HG03095 (cell line): ENCODE measurements around the gene CDYL.

Experiments used
- ATAC-seq: cut with Tn5 transposase; IDR thresholded peaks from one replicate; pipeline ENCODE4 v1.9.1; 2021; ENCODE audit warnings: moderate library complexity; ENCODE audit not compliant: unreplicated experiment

Gene CDYL, protein sequence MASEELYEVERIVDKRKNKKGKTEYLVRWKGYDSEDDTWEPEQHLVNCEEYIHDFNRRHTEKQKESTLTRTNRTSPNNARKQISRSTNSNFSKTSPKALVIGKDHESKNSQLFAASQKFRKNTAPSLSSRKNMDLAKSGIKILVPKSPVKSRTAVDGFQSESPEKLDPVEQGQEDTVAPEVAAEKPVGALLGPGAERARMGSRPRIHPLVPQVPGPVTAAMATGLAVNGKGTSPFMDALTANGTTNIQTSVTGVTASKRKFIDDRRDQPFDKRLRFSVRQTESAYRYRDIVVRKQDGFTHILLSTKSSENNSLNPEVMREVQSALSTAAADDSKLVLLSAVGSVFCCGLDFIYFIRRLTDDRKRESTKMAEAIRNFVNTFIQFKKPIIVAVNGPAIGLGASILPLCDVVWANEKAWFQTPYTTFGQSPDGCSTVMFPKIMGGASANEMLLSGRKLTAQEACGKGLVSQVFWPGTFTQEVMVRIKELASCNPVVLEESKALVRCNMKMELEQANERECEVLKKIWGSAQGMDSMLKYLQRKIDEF

DNA sequence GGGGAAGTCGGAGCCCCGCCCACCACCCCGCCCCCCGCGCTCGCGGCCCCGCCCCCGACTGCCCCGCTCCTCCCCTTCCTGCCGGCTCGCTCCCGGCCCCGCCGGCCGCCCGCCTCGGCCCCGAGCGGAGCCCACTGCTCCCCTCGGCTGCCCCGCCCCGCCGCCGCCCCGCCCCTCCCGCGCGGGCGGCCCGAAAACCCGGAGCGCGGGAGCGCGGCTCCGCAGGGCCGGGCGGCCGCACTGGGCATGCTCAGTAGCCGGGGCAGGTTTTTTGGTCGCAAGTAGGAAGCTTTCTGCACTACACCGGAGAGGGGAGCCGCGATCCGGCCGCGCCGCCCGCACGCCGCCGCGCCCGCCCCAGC is at the start of gene CDYL:
Gene CDYL, plus strand, starts transcription at position 274 of the 362 bp plus-strand sequence. CDS start 380 bp downstream, outside the sequence.
- peak; percentile 64 for ATAC-seq

DNA sequence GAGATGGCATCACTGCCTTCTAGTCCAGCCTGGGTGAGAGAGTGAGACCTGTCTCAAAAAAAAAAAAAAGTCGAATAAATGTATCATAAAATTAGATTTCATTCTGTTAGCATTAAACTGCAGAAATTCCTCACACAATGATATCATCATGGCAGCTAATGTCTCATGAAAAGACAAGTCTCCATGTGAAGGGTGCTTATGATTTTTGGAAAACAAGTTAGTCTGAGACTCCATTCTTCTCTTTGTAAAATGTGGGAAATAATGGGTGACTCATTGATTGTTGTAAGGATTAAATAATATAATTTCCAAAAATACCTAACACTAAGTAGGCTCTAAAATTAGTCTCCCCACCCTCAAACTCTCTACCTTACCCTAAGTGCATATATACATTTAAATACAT is 49.6 kb upstream of the CDYL start:
- ATAC-seq, result no peak

DNA sequence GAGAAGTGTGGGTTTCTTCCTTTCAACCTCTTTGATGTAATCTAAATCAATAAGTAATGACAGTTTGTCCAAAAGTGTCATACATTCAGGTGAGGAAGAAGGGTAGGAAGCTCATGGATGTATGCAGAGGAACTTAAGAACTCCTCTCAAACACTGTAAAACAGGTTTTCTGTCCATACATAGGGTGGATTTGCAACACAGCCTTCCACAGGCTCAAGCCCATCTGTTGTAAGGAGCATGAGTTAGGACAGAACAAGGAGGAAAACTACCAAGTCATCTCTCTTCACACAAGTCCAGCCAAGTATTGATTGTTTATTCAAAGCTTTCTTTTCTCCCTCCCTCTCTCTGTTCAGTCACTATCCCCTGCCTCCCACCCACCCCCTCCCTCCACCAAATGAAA is 49.0 kb upstream of the CDYL start:
- ATAC-seq, result no peak

DNA sequence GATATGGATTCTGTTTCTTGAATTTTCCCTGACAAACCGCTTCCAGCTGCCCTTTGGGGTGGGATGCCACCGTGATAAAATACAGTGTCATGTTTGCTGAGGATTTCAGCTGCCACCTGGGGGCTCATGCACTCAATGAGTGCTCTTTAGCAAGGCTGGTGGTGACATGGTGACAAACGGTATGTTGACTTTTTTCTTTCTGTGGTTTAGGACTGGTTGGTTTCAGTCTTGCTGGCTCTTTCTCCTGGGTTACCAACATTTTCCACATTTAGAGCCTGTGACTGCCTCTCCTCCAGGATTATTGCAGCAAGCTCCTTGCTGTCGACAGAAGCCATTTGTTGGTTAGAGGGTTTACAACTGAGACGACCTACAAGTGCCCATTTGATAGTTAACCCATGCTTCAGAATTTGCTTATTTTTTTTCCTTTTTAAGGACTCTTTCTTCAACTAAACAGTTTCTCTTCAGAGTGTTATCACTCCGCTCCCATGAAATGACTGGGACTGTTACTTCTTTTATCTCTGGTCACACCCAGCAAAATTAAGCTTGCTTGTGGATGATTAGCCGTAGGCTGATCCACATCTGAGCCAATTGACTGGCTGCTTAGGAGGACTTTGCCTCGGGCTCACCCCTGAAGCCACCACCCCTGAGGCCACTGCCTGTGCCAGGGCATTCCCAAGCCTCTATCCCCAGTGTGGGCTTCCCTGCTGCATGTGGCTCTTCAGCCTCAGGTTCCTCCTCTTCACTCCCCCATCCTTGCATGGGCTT is 48.4 kb upstream of the CDYL start:
- no peak for ATAC-seq

DNA sequence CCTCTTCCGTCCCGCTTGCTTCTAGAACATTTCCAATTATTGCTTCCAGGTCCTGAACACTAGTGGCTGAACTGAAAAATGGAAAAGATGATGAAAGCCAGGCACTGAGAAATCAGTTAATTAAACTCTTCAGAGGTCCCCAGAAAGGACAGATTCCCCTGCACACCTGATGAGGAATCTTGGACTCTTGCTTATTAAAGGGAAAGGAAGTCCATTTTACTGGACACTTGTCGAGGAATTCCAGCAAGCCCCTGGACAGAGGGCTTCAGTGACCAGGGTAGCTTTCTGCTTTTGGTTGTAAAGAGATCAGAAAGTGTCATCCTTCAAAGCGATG is 47.8 kb upstream of the CDYL start:
- ATAC-seq, result no peak

DNA sequence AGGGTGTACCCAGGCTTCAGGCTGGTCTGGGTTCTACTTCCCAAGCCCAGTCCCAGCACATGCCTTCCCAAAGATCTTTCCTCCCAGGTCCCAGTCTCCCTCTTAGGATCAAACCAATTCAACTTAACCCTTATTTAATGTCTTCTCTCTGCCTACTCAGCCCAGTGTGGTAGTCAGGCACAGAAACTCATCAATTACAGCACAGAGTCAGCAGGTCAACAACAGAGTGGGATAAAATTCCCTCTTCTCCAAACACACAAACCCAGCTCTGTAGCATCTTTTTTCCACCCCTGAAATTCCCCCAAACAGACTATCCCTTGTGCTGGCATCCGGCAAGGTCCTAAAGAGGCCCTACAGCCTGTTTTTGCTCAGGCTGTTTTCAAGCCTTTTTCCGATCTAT is 47.3 kb upstream of the CDYL start:
- no peak for ATAC-seq

DNA sequence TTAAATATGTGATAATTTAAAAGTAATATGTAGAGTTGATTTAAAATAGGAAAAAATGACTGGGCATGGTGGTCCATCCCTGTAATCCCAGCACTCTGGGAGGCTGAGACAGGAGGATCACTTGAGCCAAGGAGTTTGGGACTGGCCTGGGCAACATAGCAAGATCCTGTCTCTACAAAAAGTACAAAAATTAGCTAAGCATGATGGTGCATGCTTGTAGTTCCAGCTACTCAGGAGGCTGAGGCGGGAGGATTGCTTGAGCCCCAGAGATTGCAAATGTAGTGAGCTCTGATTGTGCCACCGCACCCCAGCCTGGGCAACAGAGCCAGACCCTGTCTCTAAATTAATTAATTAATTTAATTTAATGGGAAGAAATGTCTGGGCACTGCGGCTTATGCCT is 44.2 kb upstream of the CDYL start:
- no peak for ATAC-seq

DNA sequence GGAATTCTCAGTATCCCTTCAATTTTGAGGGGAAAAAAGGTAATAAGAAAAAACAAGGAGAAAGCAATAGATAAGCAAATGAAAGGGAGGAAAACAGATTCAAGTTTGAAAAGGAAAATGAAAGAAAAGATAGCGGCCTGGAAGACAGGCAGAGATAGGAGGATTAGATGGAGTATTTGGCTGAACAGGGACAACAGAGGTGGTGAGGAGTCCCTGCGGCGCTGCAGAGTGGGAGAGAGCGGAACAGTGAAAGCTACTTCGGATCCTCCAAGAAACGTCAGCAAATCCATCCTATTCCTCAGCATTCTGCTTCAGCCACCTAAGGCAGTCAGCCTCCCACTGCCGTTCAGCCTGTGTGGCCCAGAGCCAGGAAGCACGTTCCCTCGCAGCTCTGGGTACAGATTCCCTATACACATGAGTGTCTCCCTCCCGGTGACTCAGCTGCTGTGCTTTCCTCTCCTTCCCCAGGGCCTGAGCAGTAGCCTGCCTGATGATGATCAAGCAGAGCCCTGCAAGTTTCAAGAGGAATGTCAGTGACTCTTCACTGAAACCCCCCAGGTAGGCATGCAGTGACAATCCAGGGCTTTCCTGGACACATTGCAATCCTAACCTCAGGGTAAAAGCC is 43.4 kb upstream of the CDYL start:
- ATAC-seq, result no peak

DNA sequence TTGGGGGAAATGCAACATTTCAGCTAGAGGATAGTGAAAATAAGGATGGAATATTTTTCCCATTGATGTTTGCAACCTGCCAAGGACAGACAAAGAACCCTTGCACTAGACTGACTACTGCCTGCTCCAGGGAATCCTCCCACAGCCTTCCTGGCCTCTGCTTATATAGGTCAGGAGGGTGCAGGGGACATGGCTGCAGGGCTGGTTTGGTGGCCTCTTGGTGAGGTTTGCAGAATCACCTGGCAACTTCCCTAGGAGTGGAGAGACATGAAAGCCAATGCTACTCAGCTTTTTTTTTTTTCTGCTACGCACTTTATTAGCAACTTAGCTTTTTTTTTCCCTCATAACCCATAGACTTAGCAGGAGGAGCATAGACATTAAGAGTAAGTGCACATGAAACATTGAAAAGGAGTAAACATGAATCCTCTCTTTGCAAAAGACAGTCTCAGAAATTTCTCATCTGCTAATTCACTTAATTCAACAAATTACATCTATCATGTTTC is 39.8 kb upstream of the CDYL start:
- ATAC-seq, result no peak

DNA sequence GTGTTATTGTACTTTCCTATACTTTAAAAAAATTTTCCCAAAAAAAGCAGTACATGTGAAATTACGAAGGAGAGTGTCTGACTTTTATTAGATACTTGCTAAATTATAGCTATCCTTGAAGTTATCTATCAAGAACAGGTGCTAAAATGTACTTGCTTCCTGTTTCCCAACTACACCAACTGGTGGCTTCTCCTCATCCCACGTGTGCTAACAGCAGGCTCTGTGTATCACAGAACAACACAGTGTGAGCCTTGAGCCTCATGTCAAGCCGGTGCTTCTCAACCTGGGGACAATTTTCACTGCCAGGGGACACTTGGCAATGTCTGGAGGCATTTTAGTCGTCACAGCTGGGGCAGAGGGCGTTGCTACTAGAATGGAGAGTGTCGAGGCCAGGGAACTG is 36.2 kb upstream of the CDYL start:
- no peak for ATAC-seq

DNA sequence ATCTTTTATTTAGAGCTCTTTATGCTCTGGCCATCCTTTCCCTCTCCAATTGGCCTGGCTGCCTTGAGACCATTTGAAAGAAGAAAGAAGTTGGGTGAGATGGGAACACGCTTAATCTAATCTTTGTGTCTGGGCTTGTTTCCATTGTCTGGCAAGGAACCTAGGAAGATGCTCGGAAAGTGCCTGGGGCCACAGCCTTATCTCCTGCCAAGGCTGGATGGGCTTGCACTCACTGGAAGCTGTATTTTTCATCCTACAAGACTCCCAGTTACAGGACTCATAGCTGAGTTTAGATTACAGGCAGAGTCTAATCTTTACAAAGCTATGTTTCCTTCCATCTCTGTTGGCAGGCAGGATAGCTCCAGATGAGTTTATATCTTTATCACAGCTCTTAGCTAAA is 33.1 kb upstream of the CDYL start:
- no peak for ATAC-seq

DNA sequence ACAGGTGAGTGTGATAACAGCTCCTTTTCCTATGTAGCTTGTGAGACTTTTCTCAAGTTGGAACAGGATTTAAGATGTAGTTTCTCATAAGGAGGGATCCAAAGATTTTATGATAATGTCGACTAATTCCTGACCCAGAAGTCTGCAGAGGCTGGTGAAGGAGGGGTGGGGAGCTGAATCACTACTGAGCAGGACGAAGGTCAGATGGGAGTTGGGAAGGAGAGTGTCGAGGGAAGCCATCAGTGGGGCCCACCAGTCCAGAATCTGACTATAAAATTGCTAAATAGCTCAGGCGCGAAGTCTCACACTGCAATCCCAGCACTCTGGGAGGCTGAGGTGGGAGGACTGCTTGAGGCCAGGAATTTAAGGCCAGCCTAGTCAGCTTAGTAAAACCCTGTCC is 32.3 kb upstream of the CDYL start:
- no peak for ATAC-seq

DNA sequence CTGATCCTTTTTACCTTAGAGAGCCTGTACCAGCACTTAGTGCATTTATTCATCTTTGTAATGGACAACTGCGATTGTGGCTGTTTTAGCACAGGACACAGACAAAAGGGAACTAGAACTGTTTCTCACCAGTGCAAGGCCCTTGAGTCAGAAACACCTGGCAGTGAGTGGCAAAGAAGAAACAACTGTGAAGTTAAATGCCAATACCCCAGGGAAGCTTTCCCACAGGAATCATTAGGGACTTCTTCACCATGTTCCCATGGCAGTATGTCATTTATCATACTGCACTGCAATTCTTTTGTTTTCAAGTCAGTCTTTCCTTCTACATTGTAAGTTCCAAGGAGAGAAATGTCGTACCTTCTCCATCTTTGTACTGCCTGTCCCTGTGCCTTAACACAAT is 28.6 kb upstream of the CDYL start:
- no peak for ATAC-seq

DNA sequence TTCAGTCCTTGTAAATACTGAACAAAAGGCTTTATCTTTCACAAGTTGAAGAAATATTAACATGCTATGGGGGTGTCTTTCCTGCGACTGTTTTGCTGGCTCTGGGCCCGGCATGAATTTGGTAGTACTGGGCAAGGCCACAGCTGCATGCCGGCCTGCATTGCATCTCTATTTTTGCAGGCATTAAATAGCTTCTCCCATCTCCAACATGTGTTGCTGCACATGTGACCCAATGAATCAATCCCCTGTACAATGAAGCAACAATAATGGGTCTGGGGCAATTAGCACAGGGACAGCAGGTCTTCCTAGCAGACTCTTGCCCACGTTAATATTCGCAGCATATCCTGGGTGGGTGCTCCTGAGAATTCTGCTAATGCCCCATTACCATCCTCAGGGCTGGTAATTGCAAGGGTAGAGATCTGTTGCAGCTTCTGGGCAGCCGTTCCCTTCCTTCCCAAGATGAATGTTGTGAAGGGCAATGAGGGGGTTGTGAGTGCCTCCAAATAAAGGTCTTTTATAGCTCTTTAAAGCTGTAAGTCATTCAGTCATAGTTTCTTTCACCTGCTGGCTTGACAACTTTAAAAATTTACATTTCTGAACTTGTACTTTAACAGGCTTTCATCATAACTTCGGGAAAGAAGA is 24.3 kb upstream of the CDYL start:
- no peak for ATAC-seq

DNA sequence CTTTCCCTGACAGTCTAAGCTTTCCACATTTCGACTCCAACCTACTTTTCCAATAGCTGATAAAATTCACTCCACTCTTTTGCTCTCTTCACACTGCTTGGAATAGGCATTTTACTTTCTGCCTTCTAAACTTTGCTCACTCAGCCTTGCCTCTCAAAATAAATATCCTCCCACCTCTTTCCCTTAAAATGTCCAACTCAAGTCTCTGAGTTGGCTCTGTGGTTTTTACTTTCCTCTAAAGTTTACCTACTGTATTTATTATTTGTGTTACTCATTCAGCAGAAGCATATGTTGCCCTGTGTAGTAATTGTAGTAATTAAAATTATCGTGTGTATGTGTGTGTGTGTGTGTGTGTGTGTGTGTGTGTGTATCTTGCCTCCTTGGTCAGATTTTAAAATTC is 20.0 kb upstream of the CDYL start:
- no peak for ATAC-seq

DNA sequence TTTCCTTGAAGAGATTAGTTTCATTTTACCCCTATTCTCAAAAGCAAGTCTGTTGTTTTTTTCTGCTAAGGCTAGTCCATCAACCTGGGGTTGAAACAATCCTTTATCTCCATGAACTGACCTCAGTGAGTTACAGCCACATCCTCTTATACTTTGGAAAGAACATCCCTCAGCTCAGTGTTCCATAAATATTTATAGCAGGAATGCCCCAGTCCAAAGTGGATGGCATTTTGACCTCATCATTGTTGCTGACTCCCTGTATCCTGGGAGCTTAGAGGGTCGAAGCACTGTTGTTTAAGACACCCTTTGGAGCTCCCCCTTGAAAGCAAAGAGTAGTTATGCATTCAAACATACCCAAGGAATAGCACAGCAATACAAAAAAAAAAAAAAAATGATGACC is 16.2 kb upstream of the CDYL start:
- no peak for ATAC-seq

DNA sequence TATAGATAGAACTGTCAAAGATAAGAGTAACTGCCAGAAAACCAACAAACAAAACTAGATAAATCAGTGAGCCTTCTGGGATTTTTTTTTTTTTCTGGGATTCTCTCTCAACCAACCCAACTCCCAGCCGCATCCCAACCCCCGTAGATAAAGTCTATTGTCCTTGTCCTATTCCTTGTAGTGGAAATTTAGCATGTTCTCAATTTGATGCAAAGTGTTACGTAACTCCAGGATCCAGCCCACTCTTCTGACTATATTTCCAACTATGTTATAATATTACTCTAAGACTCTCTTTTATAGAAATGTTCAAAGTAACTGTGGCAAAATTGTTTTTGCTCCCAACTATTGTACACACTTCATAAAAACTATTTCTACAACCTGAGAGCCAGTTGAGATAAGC is 15.4 kb upstream of the CDYL start:
- ATAC-seq, result no peak

DNA sequence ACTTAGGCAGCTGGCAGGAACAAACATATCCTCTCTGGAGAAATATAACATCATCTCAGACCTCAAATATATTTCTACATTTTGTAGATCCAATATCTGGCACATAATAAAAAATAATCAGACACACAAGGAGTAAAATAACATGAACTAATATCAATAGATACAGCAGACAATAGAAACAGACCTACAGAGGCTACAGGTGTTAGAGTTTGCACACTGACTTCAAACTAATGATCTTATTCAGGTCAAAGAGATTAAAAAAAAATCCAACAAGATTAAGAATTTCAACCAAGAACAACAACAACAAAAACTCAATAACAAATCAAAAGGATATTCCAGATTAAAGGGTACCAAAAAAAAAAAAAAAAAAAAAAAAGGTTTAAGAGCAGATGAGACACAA is 13.9 kb upstream of the CDYL start:
- ATAC-seq, result no peak

DNA sequence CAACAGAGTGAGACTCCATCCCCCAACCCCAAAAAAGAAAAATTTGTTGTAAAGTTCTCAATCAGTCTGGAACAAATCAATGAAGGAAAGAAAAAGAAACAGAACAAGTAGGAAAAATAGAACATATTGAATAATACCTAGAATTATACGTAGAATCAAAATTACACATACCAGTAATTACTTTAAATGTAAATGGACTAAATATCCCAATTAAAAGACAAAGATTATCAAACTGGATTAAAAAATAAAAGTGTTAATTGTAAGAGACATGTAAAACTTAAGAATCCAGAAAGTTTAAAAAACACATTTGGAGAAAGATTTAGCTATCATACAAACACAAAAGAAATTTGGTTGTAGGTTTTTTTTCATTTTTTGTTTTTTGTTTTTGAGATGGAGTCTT is 12.3 kb upstream of the CDYL start:
- ATAC-seq, result no peak

DNA sequence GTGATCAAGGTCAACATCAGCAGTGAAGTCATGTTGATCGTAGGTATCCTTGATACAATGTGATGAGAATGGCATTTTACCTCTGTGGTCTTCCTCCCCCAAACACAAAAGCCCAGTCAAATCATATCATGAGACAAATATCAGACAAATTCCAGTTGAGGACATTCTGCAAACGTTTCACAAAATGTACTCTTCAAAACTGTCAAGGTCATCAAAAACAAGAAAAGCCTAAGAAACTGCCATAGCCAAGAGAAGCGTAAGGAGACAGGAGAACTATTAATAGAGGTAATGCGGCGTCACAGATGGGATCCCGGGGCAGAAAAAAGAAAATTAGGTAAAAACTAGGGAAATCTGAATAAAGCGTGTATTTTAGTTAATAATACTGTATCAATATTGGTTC is 7.4 kb upstream of the CDYL start:
- ATAC-seq, result no peak

DNA sequence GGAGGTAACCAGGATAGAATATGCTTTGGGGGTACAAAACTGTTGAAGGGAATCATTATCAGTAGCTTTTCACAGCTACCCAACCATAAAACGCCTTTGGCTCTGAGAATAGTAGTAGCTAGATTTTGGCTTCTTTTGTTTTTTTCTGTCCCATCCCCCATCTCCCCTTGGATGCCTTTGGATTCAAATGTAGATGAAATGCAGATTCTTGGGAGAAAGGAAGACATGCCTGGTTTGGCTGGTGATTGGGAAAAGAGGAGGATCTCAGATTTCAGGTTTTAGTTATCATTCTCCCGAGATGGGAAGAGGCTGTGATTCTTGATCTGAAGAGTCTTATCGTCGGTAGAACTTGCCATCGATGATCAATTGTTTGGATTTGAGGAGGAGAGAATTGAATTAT is 3.5 kb upstream of the CDYL start:
- ATAC-seq, result no peak
